GM23338 (cell line): ENCODE results near the gene SIAH1. TPM values are rescaled to one million over a fixed set of nuclear protein-coding genes. Genes with fewer than 3 reads are reported as not detected.
A peak's percentile ranks its signal among the peaks of the same experiment; 100 is the strongest.

Experiments used
- ATAC-seq: fragments of 200-7000 bp; cut with Tn5 transposase; 3 replicates; pipeline ENCODE4 v1.9.1; 2020
- DNase-seq: peaks from one replicate; pipeline ENCODE4 v3.0.0-alpha.2; 2015; ENCODE audit warnings: low spot score
- H2AFZ ChIP-seq: fragments of 200-600 bp; sonication (generic); 2 replicates; pipeline ENCODE4 v1.8.0; 2016; ENCODE audit warnings: antibody characterized with exemption, mild to moderate bottlenecking, moderate library complexity
- H3F3A ChIP-seq: fragments of 200-600 bp; sonication (generic); replicated peaks from 2 replicates; pipeline ENCODE4 v1.8.0; 2017; ENCODE audit warnings: antibody characterized with exemption, mixed run types, low read depth
- H3K27ac ChIP-seq: fragments of 200-600 bp; sonication (generic); 2 replicates; pipeline ENCODE4 v1.6.1; 2016; ENCODE audit warnings: low read depth
- H3K27me3 ChIP-seq: fragments of 200-600 bp; sonication (generic); 2 replicates; pipeline ENCODE4 v1.8.0; 2016; ENCODE audit warnings: mild to moderate bottlenecking, mixed run types, moderate library complexity; ENCODE audit not compliant: insufficient read depth
- H3K36me3 ChIP-seq: fragments of 200-600 bp; sonication (generic); 2 replicates; pipeline ENCODE4 v1.8.0; 2016; ENCODE audit warnings: mild to moderate bottlenecking; ENCODE audit not compliant: insufficient read depth
- H3K4me1 ChIP-seq: fragments of 200-600 bp; sonication (generic); 2 replicates; pipeline ENCODE4 v1.8.0; 2016; ENCODE audit warnings: mild to moderate bottlenecking, moderate library complexity; ENCODE audit not compliant: insufficient read depth
- H3K4me2 ChIP-seq: fragments of 200-600 bp; sonication (generic); 2 replicates; pipeline ENCODE4 v1.7.1; 2017; ENCODE audit warnings: mixed run types
- H3K4me3 ChIP-seq: fragments of 200-600 bp; sonication (generic); 2 replicates; pipeline ENCODE4 v1.6.1; 2016; ENCODE audit warnings: mixed run types
- H3K79me2 ChIP-seq: fragments of 200-600 bp; sonication (generic); replicated peaks from 2 replicates; pipeline ENCODE4 v1.8.0; 2017; ENCODE audit warnings: mild to moderate bottlenecking; ENCODE audit not compliant: insufficient read depth
- H3K9me2 ChIP-seq: fragments of 200-600 bp; sonication (generic); 2 replicates; pipeline ENCODE4 v1.8.0; 2017; ENCODE audit not compliant: insufficient read depth
- H4K20me1 ChIP-seq: fragments of 200-600 bp; sonication (generic); replicated peaks from 2 replicates; pipeline ENCODE4 v1.8.0; 2017; ENCODE audit warnings: mild to moderate bottlenecking; ENCODE audit not compliant: insufficient read depth
- H3K27ac Mint-ChIP-seq: 2 replicates; pipeline ENCODE4 v1.8.0; 2020; ENCODE audit warnings: inconsistent platforms, mild to moderate bottlenecking, moderate library complexity, mixed read lengths
- H3K27me3 Mint-ChIP-seq: 3 replicates; pipeline ENCODE4 v1.8.0; 2022; ENCODE audit warnings: low read depth, mild to moderate bottlenecking, moderate library complexity, mixed read lengths, inconsistent platforms; ENCODE audit not compliant: insufficient read depth, poor library complexity
- H3K36me3 Mint-ChIP-seq: 3 replicates; pipeline ENCODE4 v1.8.0; 2021; ENCODE audit warnings: low read depth, mild to moderate bottlenecking, inconsistent platforms, moderate library complexity, mixed read lengths
- H3K4me1 Mint-ChIP-seq: 3 replicates; pipeline ENCODE4 v1.8.0; 2020; ENCODE audit warnings: mild to moderate bottlenecking, inconsistent platforms, mixed read lengths
- H3K4me3 Mint-ChIP-seq: 3 replicates; pipeline ENCODE4 v1.8.0; 2021; ENCODE audit warnings: moderate library complexity, mild to moderate bottlenecking, inconsistent platforms, mixed read lengths
- H3K9me3 Mint-ChIP-seq: 3 replicates; pipeline ENCODE4 v1.8.0; 2020; ENCODE audit warnings: moderate library complexity, mild to moderate bottlenecking, inconsistent platforms, mixed read lengths
- CREB1 ChIP-seq: fragments of 250-450 bp; sonication (Bioruptor Pico); IDR thresholded peaks from 2 replicates; pipeline ENCODE4 v1.5.0; 2020; ENCODE audit warnings: low read depth, mild to moderate bottlenecking, moderate library complexity
- EZH2 ChIP-seq: fragments of 200-600 bp; sonication (generic); IDR thresholded peaks from one replicate; pipeline ENCODE4 v1.8.0; 2017; ENCODE audit warnings: antibody characterized with exemption, mild to moderate bottlenecking, low read depth; ENCODE audit not compliant: unreplicated experiment
- EZH2phosphoT487 ChIP-seq: fragments of 200-600 bp; sonication (generic); IDR thresholded peaks from one replicate; pipeline ENCODE4 v1.8.1; 2018; ENCODE audit warnings: antibody characterized with exemption; ENCODE audit not compliant: unreplicated experiment
- JUNB ChIP-seq: IDR thresholded peaks from one replicate; pipeline ENCODE4 v1.6.1; 2016; ENCODE audit warnings: antibody characterized with exemption; ENCODE audit not compliant: unreplicated experiment
- NANOG ChIP-seq: IDR thresholded peaks from 2 replicates; pipeline ENCODE4 v1.6.1; 2016; ENCODE audit warnings: antibody characterized with exemption, borderline replicate concordance
- POLR2AphosphoS5 ChIP-seq: IDR thresholded peaks from 2 replicates; pipeline ENCODE4 v1.6.1; 2016; ENCODE audit warnings: antibody characterized with exemption, low read depth
- STAT1 ChIP-seq: IDR thresholded peaks from one replicate; pipeline ENCODE4 v1.6.1; 2016; ENCODE audit warnings: antibody characterized with exemption; ENCODE audit not compliant: unreplicated experiment
- ZNF114 ChIP-seq: fragments of 250-450 bp; sonication (Bioruptor Pico); IDR thresholded peaks from 2 replicates; pipeline ENCODE4 v1.5.0; 2020; ENCODE audit warnings: mild to moderate bottlenecking, moderate library complexity
- ZNF331 ChIP-seq: fragments of 250-450 bp; sonication (Bioruptor Pico); IDR thresholded peaks from 2 replicates; pipeline ENCODE4 v1.5.0; 2020; ENCODE audit warnings: low read depth, mild to moderate bottlenecking, moderate library complexity
- polyA plus RNA-seq: library from polyadenylated mRNA; unstranded; fragments of >200 nt; fragmentation: Nextera tagmentation; extraction: Ambion mirVana; gene quantifications from 2 replicates; pipeline ENCODE4 v1.2.1, GENCODE V29; 2016
- total RNA-seq: library from RNA; depleted of rRNA; stranded (reverse); fragments of >200 nt; shearing (Covaris generic); gene quantifications from 2 replicates; pipeline ENCODE4 v1.2.3, GENCODE V29; 2014
- TF ChIP-seq, protein P1 (sequence below): IDR thresholded peaks from 2 replicates; pipeline ENCODE4 v1.6.1; 2016; ENCODE audit warnings: antibody characterized with exemption
- TF ChIP-seq, protein P2 (sequence below): fragments of 250-450 bp; sonication (Bioruptor Pico); IDR thresholded peaks from 2 replicates; pipeline ENCODE4 v1.5.0; 2020; ENCODE audit warnings: mild to moderate bottlenecking, moderate library complexity
- TF ChIP-seq, protein P3 (sequence below), 2 experiments: fragments of 200-600 bp in 1 of 2; sonication (generic) in 1 of 2; conservative IDR thresholded peaks; 2 replicates each; pipeline versions ENCODE4 v1.5.1 to v1.6.1; 2016 to 2017; ENCODE audit warnings: antibody characterized with exemption in 2 of 2, low read depth in 2 of 2, mild to moderate bottlenecking in 2 of 2, moderate library complexity in 1 of 2
- TF ChIP-seq, protein P4 (sequence below): IDR thresholded peaks from one replicate; pipeline ENCODE4 v1.6.1; 2018; ENCODE audit warnings: antibody characterized with exemption; ENCODE audit not compliant: unreplicated experiment

The SIAH1 gene
- total and polyA plus RNA-seq, 2 experiments from 2014 or later, result 42.0 to 52.7 TPM

DNA sequence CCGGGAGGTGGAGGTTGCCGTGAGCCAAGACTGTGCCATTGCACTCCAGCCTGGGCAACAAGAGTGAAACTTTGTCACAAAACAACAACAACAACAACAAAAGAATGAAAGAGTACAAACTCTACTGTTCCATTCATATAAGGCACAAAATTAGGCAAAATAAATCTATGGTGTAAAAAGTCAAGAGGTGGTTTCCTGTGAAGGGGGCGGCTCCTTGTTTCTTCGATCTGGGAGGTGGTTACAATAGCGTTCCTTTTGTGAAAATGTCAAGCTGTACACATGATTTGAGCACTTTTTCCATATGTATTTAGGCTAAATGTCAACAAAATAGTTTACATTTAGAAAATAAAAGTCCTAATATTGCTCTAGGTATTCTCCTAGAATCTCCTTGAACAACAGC lies 6.9 kb downstream of the SIAH1 start:
- H3K4me2 ChIP-seq, result 0 out of 2 replicates have a peak overlapping the region, but pooled peaks have one; percentile 66
- no peak overlapping the region for H3K27ac ChIP-seq
- Mint-ChIP-seq H3K27ac (no peak overlapping the region), H3K4me3 (no peak overlapping the region), H3K9me3 (no peaks in the 10 kb centered on the region), H3K4me1 (peaks cover 43% of the 10 kb centered on the region), H3K27me3 (peaks cover 5% of the 10 kb centered on the region), H3K36me3 (no peaks in the 10 kb centered on the region; the same call in 2 of the 3 replicates)
- peaks cover 79% of the 10 kb centered on the region for H3K4me1 ChIP-seq
- no peaks in the 10 kb centered on the region for H3F3A ChIP-seq
- no peak overlapping the region for H2AFZ ChIP-seq
- TF ChIP-seq ZNF114 (CRISPR knock-in tag) (no peak), CREB1 (no peak), EZH2phosphoT487 (no peak), STAT1 (no peak), NANOG (no peak), JUNB (no peak), ZNF331 (CRISPR knock-in tag) (no peak), POLR2AphosphoS5 (no peak), EZH2 (no peak)
- TF ChIP-seq, protein P1, sequence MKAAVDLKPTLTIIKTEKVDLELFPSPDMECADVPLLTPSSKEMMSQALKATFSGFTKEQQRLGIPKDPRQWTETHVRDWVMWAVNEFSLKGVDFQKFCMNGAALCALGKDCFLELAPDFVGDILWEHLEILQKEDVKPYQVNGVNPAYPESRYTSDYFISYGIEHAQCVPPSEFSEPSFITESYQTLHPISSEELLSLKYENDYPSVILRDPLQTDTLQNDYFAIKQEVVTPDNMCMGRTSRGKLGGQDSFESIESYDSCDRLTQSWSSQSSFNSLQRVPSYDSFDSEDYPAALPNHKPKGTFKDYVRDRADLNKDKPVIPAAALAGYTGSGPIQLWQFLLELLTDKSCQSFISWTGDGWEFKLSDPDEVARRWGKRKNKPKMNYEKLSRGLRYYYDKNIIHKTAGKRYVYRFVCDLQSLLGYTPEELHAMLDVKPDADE, result no peak
- TF ChIP-seq, protein P2, sequence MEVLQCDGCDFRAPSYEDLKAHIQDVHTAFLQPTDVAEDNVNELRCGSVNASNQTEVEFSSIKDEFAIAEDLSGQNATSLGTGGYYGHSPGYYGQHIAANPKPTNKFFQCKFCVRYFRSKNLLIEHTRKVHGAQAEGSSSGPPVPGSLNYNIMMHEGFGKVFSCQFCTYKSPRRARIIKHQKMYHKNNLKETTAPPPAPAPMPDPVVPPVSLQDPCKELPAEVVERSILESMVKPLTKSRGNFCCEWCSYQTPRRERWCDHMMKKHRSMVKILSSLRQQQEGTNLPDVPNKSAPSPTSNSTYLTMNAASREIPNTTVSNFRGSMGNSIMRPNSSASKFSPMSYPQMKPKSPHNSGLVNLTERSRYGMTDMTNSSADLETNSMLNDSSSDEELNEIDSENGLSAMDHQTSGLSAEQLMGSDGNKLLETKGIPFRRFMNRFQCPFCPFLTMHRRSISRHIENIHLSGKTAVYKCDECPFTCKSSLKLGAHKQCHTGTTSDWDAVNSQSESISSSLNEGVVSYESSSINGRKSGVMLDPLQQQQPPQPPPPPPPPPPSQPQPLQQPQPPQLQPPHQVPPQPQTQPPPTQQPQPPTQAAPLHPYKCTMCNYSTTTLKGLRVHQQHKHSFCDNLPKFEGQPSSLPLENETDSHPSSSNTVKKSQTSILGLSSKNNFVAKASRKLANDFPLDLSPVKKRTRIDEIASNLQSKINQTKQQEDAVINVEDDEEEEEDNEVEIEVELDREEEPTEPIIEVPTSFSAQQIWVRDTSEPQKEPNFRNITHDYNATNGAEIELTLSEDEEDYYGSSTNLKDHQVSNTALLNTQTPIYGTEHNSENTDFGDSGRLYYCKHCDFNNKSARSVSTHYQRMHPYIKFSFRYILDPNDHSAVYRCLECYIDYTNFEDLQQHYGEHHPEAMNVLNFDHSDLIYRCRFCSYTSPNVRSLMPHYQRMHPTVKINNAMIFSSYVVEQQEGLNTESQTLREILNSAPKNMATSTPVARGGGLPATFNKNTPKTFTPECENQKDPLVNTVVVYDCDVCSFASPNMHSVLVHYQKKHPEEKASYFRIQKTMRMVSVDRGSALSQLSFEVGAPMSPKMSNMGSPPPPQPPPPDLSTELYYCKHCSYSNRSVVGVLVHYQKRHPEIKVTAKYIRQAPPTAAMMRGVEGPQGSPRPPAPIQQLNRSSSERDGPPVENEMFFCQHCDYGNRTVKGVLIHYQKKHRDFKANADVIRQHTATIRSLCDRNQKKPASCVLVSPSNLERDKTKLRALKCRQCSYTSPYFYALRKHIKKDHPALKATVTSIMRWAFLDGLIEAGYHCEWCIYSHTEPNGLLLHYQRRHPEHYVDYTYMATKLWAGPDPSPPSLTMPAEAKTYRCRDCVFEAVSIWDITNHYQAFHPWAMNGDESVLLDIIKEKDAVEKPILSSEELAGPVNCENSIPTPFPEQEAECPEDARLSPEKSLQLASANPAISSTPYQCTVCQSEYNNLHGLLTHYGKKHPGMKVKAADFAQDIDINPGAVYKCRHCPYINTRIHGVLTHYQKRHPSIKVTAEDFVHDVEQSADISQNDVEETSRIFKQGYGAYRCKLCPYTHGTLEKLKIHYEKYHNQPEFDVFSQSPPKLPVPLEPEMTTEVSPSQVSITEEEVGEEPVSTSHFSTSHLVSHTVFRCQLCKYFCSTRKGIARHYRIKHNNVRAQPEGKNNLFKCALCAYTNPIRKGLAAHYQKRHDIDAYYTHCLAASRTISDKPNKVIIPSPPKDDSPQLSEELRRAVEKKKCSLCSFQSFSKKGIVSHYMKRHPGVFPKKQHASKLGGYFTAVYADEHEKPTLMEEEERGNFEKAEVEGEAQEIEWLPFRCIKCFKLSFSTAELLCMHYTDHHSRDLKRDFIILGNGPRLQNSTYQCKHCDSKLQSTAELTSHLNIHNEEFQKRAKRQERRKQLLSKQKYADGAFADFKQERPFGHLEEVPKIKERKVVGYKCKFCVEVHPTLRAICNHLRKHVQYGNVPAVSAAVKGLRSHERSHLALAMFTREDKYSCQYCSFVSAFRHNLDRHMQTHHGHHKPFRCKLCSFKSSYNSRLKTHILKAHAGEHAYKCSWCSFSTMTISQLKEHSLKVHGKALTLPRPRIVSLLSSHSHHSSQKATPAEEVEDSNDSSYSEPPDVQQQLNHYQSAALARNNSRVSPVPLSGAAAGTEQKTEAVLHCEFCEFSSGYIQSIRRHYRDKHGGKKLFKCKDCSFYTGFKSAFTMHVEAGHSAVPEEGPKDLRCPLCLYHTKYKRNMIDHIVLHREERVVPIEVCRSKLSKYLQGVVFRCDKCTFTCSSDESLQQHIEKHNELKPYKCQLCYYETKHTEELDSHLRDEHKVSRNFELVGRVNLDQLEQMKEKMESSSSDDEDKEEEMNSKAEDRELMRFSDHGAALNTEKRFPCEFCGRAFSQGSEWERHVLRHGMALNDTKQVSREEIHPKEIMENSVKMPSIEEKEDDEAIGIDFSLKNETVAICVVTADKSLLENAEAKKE (CRISPR knock-in tag), result no peak
- TF ChIP-seq, protein P3, sequence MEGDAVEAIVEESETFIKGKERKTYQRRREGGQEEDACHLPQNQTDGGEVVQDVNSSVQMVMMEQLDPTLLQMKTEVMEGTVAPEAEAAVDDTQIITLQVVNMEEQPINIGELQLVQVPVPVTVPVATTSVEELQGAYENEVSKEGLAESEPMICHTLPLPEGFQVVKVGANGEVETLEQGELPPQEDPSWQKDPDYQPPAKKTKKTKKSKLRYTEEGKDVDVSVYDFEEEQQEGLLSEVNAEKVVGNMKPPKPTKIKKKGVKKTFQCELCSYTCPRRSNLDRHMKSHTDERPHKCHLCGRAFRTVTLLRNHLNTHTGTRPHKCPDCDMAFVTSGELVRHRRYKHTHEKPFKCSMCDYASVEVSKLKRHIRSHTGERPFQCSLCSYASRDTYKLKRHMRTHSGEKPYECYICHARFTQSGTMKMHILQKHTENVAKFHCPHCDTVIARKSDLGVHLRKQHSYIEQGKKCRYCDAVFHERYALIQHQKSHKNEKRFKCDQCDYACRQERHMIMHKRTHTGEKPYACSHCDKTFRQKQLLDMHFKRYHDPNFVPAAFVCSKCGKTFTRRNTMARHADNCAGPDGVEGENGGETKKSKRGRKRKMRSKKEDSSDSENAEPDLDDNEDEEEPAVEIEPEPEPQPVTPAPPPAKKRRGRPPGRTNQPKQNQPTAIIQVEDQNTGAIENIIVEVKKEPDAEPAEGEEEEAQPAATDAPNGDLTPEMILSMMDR (conservative IDR thresholded peaks at IDR 0.05; ENCODE audit: low read depth in 2 of 2), result no peak
- TF ChIP-seq, protein P4, sequence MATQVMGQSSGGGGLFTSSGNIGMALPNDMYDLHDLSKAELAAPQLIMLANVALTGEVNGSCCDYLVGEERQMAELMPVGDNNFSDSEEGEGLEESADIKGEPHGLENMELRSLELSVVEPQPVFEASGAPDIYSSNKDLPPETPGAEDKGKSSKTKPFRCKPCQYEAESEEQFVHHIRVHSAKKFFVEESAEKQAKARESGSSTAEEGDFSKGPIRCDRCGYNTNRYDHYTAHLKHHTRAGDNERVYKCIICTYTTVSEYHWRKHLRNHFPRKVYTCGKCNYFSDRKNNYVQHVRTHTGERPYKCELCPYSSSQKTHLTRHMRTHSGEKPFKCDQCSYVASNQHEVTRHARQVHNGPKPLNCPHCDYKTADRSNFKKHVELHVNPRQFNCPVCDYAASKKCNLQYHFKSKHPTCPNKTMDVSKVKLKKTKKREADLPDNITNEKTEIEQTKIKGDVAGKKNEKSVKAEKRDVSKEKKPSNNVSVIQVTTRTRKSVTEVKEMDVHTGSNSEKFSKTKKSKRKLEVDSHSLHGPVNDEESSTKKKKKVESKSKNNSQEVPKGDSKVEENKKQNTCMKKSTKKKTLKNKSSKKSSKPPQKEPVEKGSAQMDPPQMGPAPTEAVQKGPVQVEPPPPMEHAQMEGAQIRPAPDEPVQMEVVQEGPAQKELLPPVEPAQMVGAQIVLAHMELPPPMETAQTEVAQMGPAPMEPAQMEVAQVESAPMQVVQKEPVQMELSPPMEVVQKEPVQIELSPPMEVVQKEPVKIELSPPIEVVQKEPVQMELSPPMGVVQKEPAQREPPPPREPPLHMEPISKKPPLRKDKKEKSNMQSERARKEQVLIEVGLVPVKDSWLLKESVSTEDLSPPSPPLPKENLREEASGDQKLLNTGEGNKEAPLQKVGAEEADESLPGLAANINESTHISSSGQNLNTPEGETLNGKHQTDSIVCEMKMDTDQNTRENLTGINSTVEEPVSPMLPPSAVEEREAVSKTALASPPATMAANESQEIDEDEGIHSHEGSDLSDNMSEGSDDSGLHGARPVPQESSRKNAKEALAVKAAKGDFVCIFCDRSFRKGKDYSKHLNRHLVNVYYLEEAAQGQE, result no peak
- peaks cover 100% of the 10 kb centered on the region for H3K79me2 ChIP-seq
- peaks cover 51% of the 10 kb centered on the region for H4K20me1 ChIP-seq
- ATAC-seq (no peak), DNase-seq (no peak)
- no peak overlapping the region for H3K4me3 ChIP-seq
- no peaks in the 10 kb centered on the region for H3K9me2 ChIP-seq
- H3K27me3 ChIP-seq, result no peaks in the 10 kb centered on the region
- no peaks in the 10 kb centered on the region for H3K36me3 ChIP-seq
